ENCODE measurements around the gene UBE2Q1. TPM values are rescaled to one million over a fixed set of nuclear protein-coding genes. Genes with fewer than 3 reads are reported as not detected.

Gene UBE2Q1
- total and polyA plus RNA-seq, 2 experiments from 2014 or later: 15.5 to 33.0 TPM

DNA sequence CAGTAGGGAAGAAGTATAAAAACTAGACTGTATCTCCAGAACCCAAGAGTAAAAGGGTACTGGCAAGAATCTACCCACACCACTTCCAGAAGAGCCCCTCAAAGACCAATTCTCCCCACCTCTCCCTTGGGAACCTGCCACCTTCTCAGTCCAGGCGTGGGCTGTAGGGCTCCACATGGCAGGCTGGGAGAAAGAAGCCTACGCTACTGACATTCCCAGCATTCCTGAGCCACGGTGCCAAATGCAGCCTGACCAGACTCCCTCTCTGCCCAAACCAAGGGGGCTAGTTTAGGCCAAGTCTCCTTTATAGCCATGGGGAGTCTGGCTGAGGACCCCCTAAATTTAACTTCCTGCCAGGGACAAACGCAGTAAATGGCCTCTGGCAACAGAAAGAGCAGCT is 2.0 kb downstream of the UBE2Q1 start:
- Mint-ChIP-seq H3K4me1 (peaks cover 26% of the 10 kb centered on the region; the same call in 2 of the 3 replicates), H3K36me3 (ENCODE audit: low read depth) (peaks cover 54% of the 10 kb centered on the region), H3K27ac (peak overlapping the region; percentile 87), H3K4me3 (peak overlapping the region; percentile 87), H3K9me3 (no peaks in the 10 kb centered on the region), H3K27me3 (ENCODE audit: insufficient read depth, low read depth, poor library complexity) (peaks cover 9% of the 10 kb centered on the region)
- Histone ChIP-seq H3K4me1 (ENCODE audit: insufficient read depth) (peaks cover 16% of the 10 kb centered on the region), H3K9me2 (ENCODE audit: insufficient read depth) (no peaks in the 10 kb centered on the region), H3K36me3 (ENCODE audit: insufficient read depth) (peaks cover 42% of the 10 kb centered on the region), H3F3A (replicated peaks; ENCODE audit: low read depth) (peaks cover 6% of the 10 kb centered on the region), H4K20me1 (replicated peaks; ENCODE audit: insufficient read depth) (peaks cover 34% of the 10 kb centered on the region), H3K27me3 (ENCODE audit: insufficient read depth) (no peaks in the 10 kb centered on the region), H3K27ac (ENCODE audit: low read depth) (peak overlapping the region; percentile 27), H3K4me2 (peak overlapping the region; percentile 99), H3K79me2 (replicated peaks; ENCODE audit: insufficient read depth) (peaks cover 23% of the 10 kb centered on the region), H3K4me3 (peak overlapping the region; percentile 97), H2AFZ (no peak overlapping the region)
- peak; percentile 31 for ATAC-seq
- DNase-seq (ENCODE audit: low spot score): peak; percentile 68
- TF ChIP-seq POLR2AphosphoS5 (IDR thresholded peaks at IDR 0.05; ENCODE audit: low read depth) (no peak), JUNB (IDR thresholded peaks at IDR 0.05; ENCODE audit: unreplicated experiment) (no peak), ZNF331 (CRISPR knock-in tag; IDR thresholded peaks at IDR 0.05; ENCODE audit: low read depth) (no peak), STAT1 (IDR thresholded peaks at IDR 0.05; ENCODE audit: unreplicated experiment) (no peak), NANOG (IDR thresholded peaks at IDR 0.05; ENCODE audit: borderline replicate concordance) (no peak), ZNF114 (CRISPR knock-in tag; IDR thresholded peaks at IDR 0.05) (no peak), EZH2 (IDR thresholded peaks at IDR 0.05; ENCODE audit: low read depth, unreplicated experiment) (no peak), EZH2phosphoT487 (IDR thresholded peaks at IDR 0.05; ENCODE audit: unreplicated experiment) (no peak)
- TF ChIP-seq, protein P1, sequence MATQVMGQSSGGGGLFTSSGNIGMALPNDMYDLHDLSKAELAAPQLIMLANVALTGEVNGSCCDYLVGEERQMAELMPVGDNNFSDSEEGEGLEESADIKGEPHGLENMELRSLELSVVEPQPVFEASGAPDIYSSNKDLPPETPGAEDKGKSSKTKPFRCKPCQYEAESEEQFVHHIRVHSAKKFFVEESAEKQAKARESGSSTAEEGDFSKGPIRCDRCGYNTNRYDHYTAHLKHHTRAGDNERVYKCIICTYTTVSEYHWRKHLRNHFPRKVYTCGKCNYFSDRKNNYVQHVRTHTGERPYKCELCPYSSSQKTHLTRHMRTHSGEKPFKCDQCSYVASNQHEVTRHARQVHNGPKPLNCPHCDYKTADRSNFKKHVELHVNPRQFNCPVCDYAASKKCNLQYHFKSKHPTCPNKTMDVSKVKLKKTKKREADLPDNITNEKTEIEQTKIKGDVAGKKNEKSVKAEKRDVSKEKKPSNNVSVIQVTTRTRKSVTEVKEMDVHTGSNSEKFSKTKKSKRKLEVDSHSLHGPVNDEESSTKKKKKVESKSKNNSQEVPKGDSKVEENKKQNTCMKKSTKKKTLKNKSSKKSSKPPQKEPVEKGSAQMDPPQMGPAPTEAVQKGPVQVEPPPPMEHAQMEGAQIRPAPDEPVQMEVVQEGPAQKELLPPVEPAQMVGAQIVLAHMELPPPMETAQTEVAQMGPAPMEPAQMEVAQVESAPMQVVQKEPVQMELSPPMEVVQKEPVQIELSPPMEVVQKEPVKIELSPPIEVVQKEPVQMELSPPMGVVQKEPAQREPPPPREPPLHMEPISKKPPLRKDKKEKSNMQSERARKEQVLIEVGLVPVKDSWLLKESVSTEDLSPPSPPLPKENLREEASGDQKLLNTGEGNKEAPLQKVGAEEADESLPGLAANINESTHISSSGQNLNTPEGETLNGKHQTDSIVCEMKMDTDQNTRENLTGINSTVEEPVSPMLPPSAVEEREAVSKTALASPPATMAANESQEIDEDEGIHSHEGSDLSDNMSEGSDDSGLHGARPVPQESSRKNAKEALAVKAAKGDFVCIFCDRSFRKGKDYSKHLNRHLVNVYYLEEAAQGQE (IDR thresholded peaks at IDR 0.05; ENCODE audit: unreplicated experiment): no peak
- TF ChIP-seq, protein P2, sequence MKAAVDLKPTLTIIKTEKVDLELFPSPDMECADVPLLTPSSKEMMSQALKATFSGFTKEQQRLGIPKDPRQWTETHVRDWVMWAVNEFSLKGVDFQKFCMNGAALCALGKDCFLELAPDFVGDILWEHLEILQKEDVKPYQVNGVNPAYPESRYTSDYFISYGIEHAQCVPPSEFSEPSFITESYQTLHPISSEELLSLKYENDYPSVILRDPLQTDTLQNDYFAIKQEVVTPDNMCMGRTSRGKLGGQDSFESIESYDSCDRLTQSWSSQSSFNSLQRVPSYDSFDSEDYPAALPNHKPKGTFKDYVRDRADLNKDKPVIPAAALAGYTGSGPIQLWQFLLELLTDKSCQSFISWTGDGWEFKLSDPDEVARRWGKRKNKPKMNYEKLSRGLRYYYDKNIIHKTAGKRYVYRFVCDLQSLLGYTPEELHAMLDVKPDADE (IDR thresholded peaks at IDR 0.05): no peak

Data from GM23338 (cell line).